Gastrocnemius medialis (tissue), 4 donors: ENCODE data around the gene DNMT1.

Experiments
- CTCF ChIP-seq, 5 experiments: fragments of 450-650 bp in 3 of 5; fragments of 200-600 bp in 2 of 5; sonication (generic) in 2 of 5; IDR thresholded peaks in 4 of 5; conservative IDR thresholded peaks in 1 of 5; 1 replicate in 4 of 5; 2 replicates in 1 of 5; pipeline ENCODE4 v1.5.1; 2016 to 2019; ENCODE audit warnings: antibody characterized with exemption in 5 of 5, mild to moderate bottlenecking in 3 of 5, moderate library complexity in 3 of 5
- POLR2A ChIP-seq, 2 donors: fragments of 450-650 bp; IDR thresholded peaks; one replicate each; pipeline ENCODE4 v1.6.1; 2017; ENCODE audit warnings: antibody characterized with exemption in 2 of 2, mild to moderate bottlenecking in 2 of 2, moderate library complexity in 2 of 2

DNA sequence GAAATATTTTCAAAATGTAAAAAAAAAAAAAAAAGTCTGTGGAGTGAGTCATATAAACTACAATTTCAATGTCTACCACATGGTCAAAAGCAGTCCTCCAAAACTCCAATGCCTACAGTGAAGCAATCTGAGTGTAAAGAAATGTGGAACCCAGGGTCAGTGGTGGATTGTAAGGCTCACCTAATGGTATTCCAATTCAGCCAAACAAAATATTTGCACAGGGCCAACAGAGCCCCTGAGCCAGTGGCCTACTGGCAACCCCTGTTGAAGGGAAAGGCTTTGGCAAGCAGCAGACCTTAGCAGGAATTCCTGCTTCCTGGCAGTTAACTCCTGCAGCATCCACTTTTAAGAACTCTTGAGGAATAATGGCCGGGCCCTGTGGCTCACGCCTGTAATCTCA is 3.4 kb downstream of the DNMT1 start:
- TF ChIP-seq CTCF (IDR thresholded peaks at IDR 0.05 in 4 of 5, conservative IDR thresholded peaks at IDR 0.05 in 1 of 5) (no peak), POLR2A (IDR thresholded peaks at IDR 0.05) (no peak)
